Gastroesophageal sphincter (tissue), 4 donors: Measurements from ENCODE around the gene ZDHHC17. TPM values are rescaled to one million over a fixed set of nuclear protein-coding genes. Genes with fewer than 3 reads are reported as not detected.

Source experiments
- ATAC-seq: fragments of 150-250 bp; one replicate; pipeline ENCODE4 v1.9.1; 2016; ENCODE audit warnings: mild to moderate bottlenecking, moderate library complexity
- H3K27ac ChIP-seq, 4 donors: fragments of 200-600 bp; sonication (generic) in 3 of 4; 1 replicate in 3 of 4; 2 replicates in 1 of 4; pipeline ENCODE4 v1.5.1; 2016 to 2019
- H3K27me3 ChIP-seq: fragments of 200-600 bp; sonication (generic); one replicate; pipeline ENCODE4 v1.5.1; 2019
- H3K36me3 ChIP-seq, 2 donors: fragments of 200-600 bp; sonication (generic); one replicate each; pipeline ENCODE4 v1.5.1; 2019; ENCODE audit warnings: control low read depth in 1 of 2
- H3K4me1 ChIP-seq, 3 donors: fragments of 200-600 bp; sonication (generic); 1 replicate in 2 of 3; 2 replicates in 1 of 3; pipeline ENCODE4 v1.5.1; 2016 to 2019; ENCODE audit warnings: control low read depth in 2 of 3
- H3K4me3 ChIP-seq, 2 donors: fragments of 200-600 bp; sonication (generic); one replicate each; pipeline ENCODE4 v1.5.1; 2019; ENCODE audit warnings: mild to moderate bottlenecking in 1 of 2, moderate library complexity in 1 of 2
- H3K9me3 ChIP-seq, 3 donors: fragments of 200-600 bp; sonication (generic); one replicate each; pipeline ENCODE4 v1.5.1; 2017 to 2019; ENCODE audit warnings: control low read depth in 2 of 3
- CTCF ChIP-seq, 4 experiments: fragments of 200-600 bp in 2 of 4; fragments of 450-650 bp in 2 of 4; sonication (generic) in 1 of 4; IDR thresholded peaks; one replicate each; pipeline ENCODE4 v1.5.1; 2017 to 2019; ENCODE audit warnings: antibody characterized with exemption in 4 of 4, mild to moderate bottlenecking in 2 of 4, moderate library complexity in 2 of 4
- EP300 ChIP-seq: sonication (generic); formaldehyde crosslinking; IDR thresholded peaks from one replicate; pipeline ENCODE4 v1.6.1; 2017; ENCODE audit warnings: antibody characterized with exemption, mild to moderate bottlenecking
- POLR2A ChIP-seq, 2 donors: fragments of 450-650 bp; IDR thresholded peaks; one replicate each; pipeline ENCODE4 v1.6.1; 2017; ENCODE audit warnings: antibody characterized with exemption in 2 of 2, mild to moderate bottlenecking in 2 of 2, moderate library complexity in 1 of 2
- POLR2AphosphoS5 ChIP-seq: sonication (generic); formaldehyde crosslinking; IDR thresholded peaks from one replicate; pipeline ENCODE4 v1.6.1; 2017; ENCODE audit warnings: antibody characterized with exemption
- WGBS, 2 donors: methylation state at CpG; one replicate each; pipeline ENCODE4 v1.1.5; 2018; ENCODE audit warnings: low coverage in 1 of 2; 5-methylcytosine and 5-hydroxymethylcytosine counted together
- total RNA-seq, 4 donors: library from RNA; depleted of rRNA; stranded (reverse); fragments of >200 nt; gene quantifications; one replicate each; pipeline ENCODE4 v1.1.0, GENCODE V29; 2016

ZDHHC17 gene
- total RNA-seq, 4 donors from 2014 or later, result 25.4 to 71.8 (median 36.8) TPM

GRCh38 chr12:76881142-76881541, 117.2 kb downstream of the ZDHHC17 start:
- Histone ChIP-seq H3K9me3 (no peaks in the 10 kb centered on the region), H3K27me3 (no peaks in the 10 kb centered on the region), H3K36me3 (no peaks in the 10 kb centered on the region), H3K4me1 (peaks cover 0 to 38% (median 0%) of the 10 kb centered on the region in 3 donors), H3K4me3 (no peak overlapping the region), H3K27ac (no peak overlapping the region)
- no peak for ATAC-seq
- no peak for TF ChIP-seq POLR2A (IDR thresholded peaks at IDR 0.05)
- TF ChIP-seq EP300, result no peak
- TF ChIP-seq CTCF (IDR thresholded peaks at IDR 0.05), result no peak
- no peak for TF ChIP-seq POLR2AphosphoS5

GRCh38 chr12:76882367-76882766, 118.5 kb downstream of the ZDHHC17 start:
- Histone ChIP-seq H3K27ac (no peak overlapping the region), H3K27me3 (no peaks in the 10 kb centered on the region), H3K4me3 (no peak overlapping the region), H3K9me3 (no peaks in the 10 kb centered on the region), H3K36me3 (no peaks in the 10 kb centered on the region), H3K4me1 (peaks cover 0 to 25% (median 0%) of the 10 kb centered on the region in 3 donors)
- TF ChIP-seq EP300 (no peak), POLR2AphosphoS5 (no peak), CTCF (IDR thresholded peaks at IDR 0.05) (no peak), POLR2A (IDR thresholded peaks at IDR 0.05) (no peak)
- ATAC-seq, result no peak
- WGBS, 2 donors, result 84% methylated on average over 1 of the region's 1 CpG; no CpG with 5 or more reads in 1 of the 2 donors

- WGBS, 2 donors, result 82 to 86% methylated on average over 5 to 6 of the region's 6 CpGs
These were observed 119.2 kb downstream of the ZDHHC17 start for GRCh38 chr12:76883151-76883550.

GRCh38 chr12:76883811-76884210, 119.9 kb downstream of the ZDHHC17 start:
- TF ChIP-seq POLR2AphosphoS5 (no peak), POLR2A (IDR thresholded peaks at IDR 0.05) (no peak), EP300 (no peak)
- no peak for ATAC-seq
- 45 to 62% methylated on average over 2 of the region's 2 CpGs for WGBS, 2 donors

More at GRCh38 chr12:76883151-76883550, 119.2 kb downstream of the ZDHHC17 start:
- ATAC-seq, result no peak
- Histone ChIP-seq H3K9me3 (no peaks in the 10 kb centered on the region), H3K4me3 (no peak overlapping the region), H3K4me1 (peaks cover 0 to 18% (median 0%) of the 10 kb centered on the region in 3 donors), H3K36me3 (no peaks in the 10 kb centered on the region), H3K27ac (no peak overlapping the region), H3K27me3 (no peaks in the 10 kb centered on the region)
- TF ChIP-seq CTCF (IDR thresholded peaks at IDR 0.05) (no peak), POLR2AphosphoS5 (no peak), POLR2A (IDR thresholded peaks at IDR 0.05) (no peak), EP300 (no peak)

GRCh38 chr12:76888775-76889174, 124.9 kb downstream of the ZDHHC17 start:
- Histone ChIP-seq H3K4me1 (no peaks in the 10 kb centered on the region), H3K27me3 (no peaks in the 10 kb centered on the region), H3K9me3 (no peaks in the 10 kb centered on the region), H3K27ac (no peak overlapping the region), H3K36me3 (no peaks in the 10 kb centered on the region), H3K4me3 (no peak overlapping the region)
- no peak for TF ChIP-seq POLR2AphosphoS5
- no peak for TF ChIP-seq POLR2A (IDR thresholded peaks at IDR 0.05)
- TF ChIP-seq CTCF (IDR thresholded peaks at IDR 0.05), result no peak
- TF ChIP-seq EP300, result no peak
- 100% methylated on average over 1 of the region's 1 CpG for WGBS, 2 donors
- ATAC-seq, result no peak

More at GRCh38 chr12:76883811-76884210, 119.9 kb downstream of the ZDHHC17 start:
- H3K4me3 ChIP-seq, result no peak overlapping the region
- H3K27ac ChIP-seq, result no peak overlapping the region
- H3K36me3 ChIP-seq, result no peaks in the 10 kb centered on the region
- peaks cover 0 to 12% (median 0%) of the 10 kb centered on the region in 3 donors for H3K4me1 ChIP-seq
- no peaks in the 10 kb centered on the region for H3K9me3 ChIP-seq
- no peaks in the 10 kb centered on the region for H3K27me3 ChIP-seq
